ENCODE results near the gene USP48. TPM values are rescaled to one million over a fixed set of nuclear protein-coding genes. Genes with fewer than 3 reads are reported as not detected.

Gene USP48
- total and polyA plus RNA-seq, 2 of the 4 experiments (the other 2 are of a cell fraction), result 24.7 to 25.0 TPM

DNA sequence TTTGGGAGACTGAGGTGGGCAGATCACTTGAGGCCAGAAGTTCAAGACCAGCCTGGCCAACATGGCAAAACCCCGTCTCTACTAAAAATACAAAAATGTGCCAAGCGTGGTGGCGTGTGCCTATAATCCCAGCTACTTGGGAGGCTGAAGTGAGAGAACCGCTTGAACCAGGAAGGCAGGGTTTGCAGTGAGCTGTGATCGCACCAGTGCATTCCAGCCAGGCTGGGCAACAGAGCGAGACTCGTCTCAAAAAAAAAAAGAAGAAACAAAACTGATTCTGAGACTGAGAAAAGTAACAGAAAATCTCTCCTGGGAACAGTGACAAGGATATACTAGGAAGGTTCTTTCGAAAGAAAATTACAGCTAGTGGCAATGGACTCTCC is 20.9 kb downstream of the USP48 start:
- H3K4me2 ChIP-seq (ENCODE audit: low read depth, low read length), result no peak overlapping the region
- H3K9me3 ChIP-seq (ENCODE audit: control insufficient read depth, insufficient read depth, low read length), result no peaks in the 10 kb centered on the region
- no peak overlapping the region for H2AK5ac ChIP-seq (ENCODE audit: low read depth, low read length)
- no peak overlapping the region for H3K18ac ChIP-seq (ENCODE audit: low read depth, low read length)
- BruUV-seq (replicated peaks), result no TSS peak
- H4K91ac ChIP-seq (ENCODE audit: insufficient read depth, low read depth, low read length), result no peak overlapping the region
- H3K4me3 ChIP-seq (ENCODE audit: insufficient read depth, low read depth, low read length), result no peak overlapping the region
- no peak overlapping the region for H2AFZ ChIP-seq (replicated peaks; ENCODE audit: low read length, poor library complexity)
- no peak overlapping the region for H4K8ac ChIP-seq (ENCODE audit: low read depth in 2 of 2, low read length in 2 of 2)
- ATAC-seq (ENCODE audit: low read depth), result no peak
- no peak overlapping the region for H2AK9ac ChIP-seq (replicated peaks; ENCODE audit: low read depth, low read length, poor library complexity)
- ChIA-PET POLR2A (ENCODE audit: unreplicated experiment) (interaction anchor here (0.8 kb wide), 1 partner anchor 20 kb away, joined by 3 read pairs; no protein-coding TSS in a partner anchor), CTCF (interaction anchor here (0.6 kb wide), 1 partner anchor 81 kb away, joined by 5 read pairs; no protein-coding TSS in a partner anchor)
- H3K4ac ChIP-seq (ENCODE audit: low read depth, low read length), result no peak overlapping the region
- no peak overlapping the region for H3K23ac ChIP-seq (ENCODE audit: low read depth, low read length)
- no peak overlapping the region for H2BK5ac ChIP-seq (ENCODE audit: low read depth, low read length, poor library complexity, severe bottlenecking)
- no peak overlapping the region for H2BK120ac ChIP-seq (ENCODE audit: low read depth, low read length)
- peaks cover 17% of the 10 kb centered on the region for H3K9me1 ChIP-seq (ENCODE audit: insufficient read depth, low read length)
- no peak overlapping the region for H2BK15ac ChIP-seq (ENCODE audit: low read depth, low read length)
- H4K5ac ChIP-seq (ENCODE audit: low read depth, low read length), result no peak overlapping the region
- no peak overlapping the region for H3K27ac ChIP-seq (ENCODE audit: insufficient read depth, low read length)
- dilution Hi-C loops (cut with HindIII; ENCODE audit: low sequenced_read_pairs, unreplicated experiment) (no loop called here), intact Hi-C loops (cut with micrococcal nuclease) (no loop called here), in situ Hi-C loops (cut with MboI; ENCODE audit: low sequenced_read_pairs) (no loop called here)
- H3K27me3 ChIP-seq (ENCODE audit: control insufficient read depth, insufficient read depth, low read length), result no peaks in the 10 kb centered on the region
- H2BK20ac ChIP-seq (ENCODE audit: low read depth, low read length), result no peak overlapping the region
- TF ChIP-seq BHLHE40 (IDR thresholded peaks at IDR 0.05; ENCODE audit: low read depth, low read length) (no peak), RAD21 (IDR thresholded peaks at IDR 0.05; ENCODE audit: low read length) (no peak), POLR2A (IDR thresholded peaks at IDR 0.05; ENCODE audit: low read depth, low read length) (no peak), MXI1 (IDR thresholded peaks at IDR 0.05; ENCODE audit: borderline replicate concordance, low read depth, low read length) (no peak), RCOR1 (IDR thresholded peaks at IDR 0.05; ENCODE audit: insufficient replicate concordance, low read length) (no peak), MAZ (IDR thresholded peaks at IDR 0.05; ENCODE audit: borderline replicate concordance, low read depth, low read length) (no peak), CHD1 (IDR thresholded peaks at IDR 0.05; ENCODE audit: low read depth, low read length) (no peak), SMC3 (IDR thresholded peaks at IDR 0.05; ENCODE audit: low read depth, low read length) (no peak), NFE2L2 (IDR thresholded peaks at IDR 0.05; ENCODE audit: low read depth, low read length) (no peak)
- TF ChIP-seq, protein P1, sequence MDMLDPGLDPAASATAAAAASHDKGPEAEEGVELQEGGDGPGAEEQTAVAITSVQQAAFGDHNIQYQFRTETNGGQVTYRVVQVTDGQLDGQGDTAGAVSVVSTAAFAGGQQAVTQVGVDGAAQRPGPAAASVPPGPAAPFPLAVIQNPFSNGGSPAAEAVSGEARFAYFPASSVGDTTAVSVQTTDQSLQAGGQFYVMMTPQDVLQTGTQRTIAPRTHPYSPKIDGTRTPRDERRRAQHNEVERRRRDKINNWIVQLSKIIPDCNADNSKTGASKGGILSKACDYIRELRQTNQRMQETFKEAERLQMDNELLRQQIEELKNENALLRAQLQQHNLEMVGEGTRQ (IDR thresholded peaks at IDR 0.05; ENCODE audit: low read depth, low read length), result no peak
- TF ChIP-seq, protein P2, sequence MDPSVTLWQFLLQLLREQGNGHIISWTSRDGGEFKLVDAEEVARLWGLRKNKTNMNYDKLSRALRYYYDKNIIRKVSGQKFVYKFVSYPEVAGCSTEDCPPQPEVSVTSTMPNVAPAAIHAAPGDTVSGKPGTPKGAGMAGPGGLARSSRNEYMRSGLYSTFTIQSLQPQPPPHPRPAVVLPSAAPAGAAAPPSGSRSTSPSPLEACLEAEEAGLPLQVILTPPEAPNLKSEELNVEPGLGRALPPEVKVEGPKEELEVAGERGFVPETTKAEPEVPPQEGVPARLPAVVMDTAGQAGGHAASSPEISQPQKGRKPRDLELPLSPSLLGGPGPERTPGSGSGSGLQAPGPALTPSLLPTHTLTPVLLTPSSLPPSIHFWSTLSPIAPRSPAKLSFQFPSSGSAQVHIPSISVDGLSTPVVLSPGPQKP (IDR thresholded peaks at IDR 0.05; ENCODE audit: borderline replicate concordance, low read depth, low read length), result no peak
- no peaks in the 10 kb centered on the region for H3K36me3 ChIP-seq (ENCODE audit: control insufficient read depth, insufficient read depth, low read length)
- H4K20me1 ChIP-seq (ENCODE audit: insufficient read depth, low read length), result peaks cover 87% of the 10 kb centered on the region
- H3K4me1 ChIP-seq (ENCODE audit: control insufficient read depth, insufficient read depth, low read length), result peaks cover 8% of the 10 kb centered on the region
- no peak overlapping the region for H3K14ac ChIP-seq (replicated peaks; ENCODE audit: low read depth, low read length)
- no peak overlapping the region for H3K56ac ChIP-seq (ENCODE audit: extremely low read depth, insufficient read depth, low read length)
- peaks cover 41 to 83% of the 10 kb centered on the region in 2 experiments for H3K79me1 ChIP-seq (ENCODE audit: low read depth in 1 of 2, low read length in 2 of 2)
- DNase-seq, result no peak
- WGBS, 2 experiments (ENCODE audit: extremely low coverage in 2 of 2, insufficient read length in 1 of 2), result 80% methylated on average over 1 of the region's 8 CpGs; no CpG with 5 or more reads in 1 of the 2 experiments
- H3K9ac ChIP-seq (ENCODE audit: low read depth, low read length), result no peak overlapping the region

Measured in IMR-90 (cell line).